NCI-H69 (cell line): ENCODE measurements around the gene PIK3R5.

Experiments
- DNase-seq: peaks from one replicate; lab custom pipeline; 2025; lab: John Stamatoyannopoulos, UW

PIK3R5 gene

GRCh38 chr17:8924595-8924994 lies 40.9 kb downstream of the PIK3R5 start:
- DNase-seq = no peak

- DNase-seq = no peak
Observed at GRCh38 chr17:8923762-8924161, 41.7 kb downstream of the PIK3R5 start.

- DNase-seq = no peak
Observed at GRCh38 chr17:8922928-8923327, 42.6 kb downstream of the PIK3R5 start.

- DNase-seq = no peak
Observed at GRCh38 chr17:8922451-8922850, 43.1 kb downstream of the PIK3R5 start.

- no peak for DNase-seq
Observed at GRCh38 chr17:8921147-8921546, 44.4 kb downstream of the PIK3R5 start.

GRCh38 chr17:8918807-8919465 lies 46.6 kb downstream of the PIK3R5 start:
- DNase-seq = no peak

- no peak for DNase-seq
Observed at GRCh38 chr17:8916466-8916865, 49.0 kb downstream of the PIK3R5 start.

GRCh38 chr17:8914554-8914953 lies 51.0 kb downstream of the PIK3R5 start:
- DNase-seq = no peak

GRCh38 chr17:8913879-8914278 lies 51.6 kb downstream of the PIK3R5 start:
- DNase-seq = no peak

- DNase-seq = no peak
Observed at GRCh38 chr17:8913091-8913490, 52.4 kb downstream of the PIK3R5 start.

- no peak for DNase-seq
Observed at GRCh38 chr17:8912084-8912981, 53.2 kb downstream of the PIK3R5 start.

GRCh38 chr17:8910969-8911604 lies 54.4 kb downstream of the PIK3R5 start:
- DNase-seq = no peak

GRCh38 chr17:8909586-8910270 lies 55.8 kb downstream of the PIK3R5 start:
- DNase-seq = no peak

- no peak for DNase-seq
Observed at GRCh38 chr17:8905331-8905730, 60.2 kb downstream of the PIK3R5 start.

- DNase-seq = no peak
Observed at GRCh38 chr17:8904686-8905085, 60.8 kb downstream of the PIK3R5 start.

GRCh38 chr17:8904201-8904600 lies 61.3 kb downstream of the PIK3R5 start:
- no peak for DNase-seq

- DNase-seq = no peak
Observed at GRCh38 chr17:8900626-8901585, 64.6 kb downstream of the PIK3R5 start.

GRCh38 chr17:8900207-8900606 lies 65.3 kb downstream of the PIK3R5 start:
- DNase-seq = no peak

- no peak for DNase-seq
Observed at GRCh38 chr17:8898636-8899035, 66.9 kb downstream of the PIK3R5 start.

- DNase-seq = peak; percentile 3
Observed at GRCh38 chr17:8898126-8898525, 67.4 kb downstream of the PIK3R5 start.
